HG03378 (cell line): Measurements from ENCODE around the gene KIF1B.
"Not testable (repeated sequence)": the region's sequence is repeated elsewhere in the genome, so short reads cannot be mapped to it uniquely, and the experiment has no call there.

Source experiments
- ATAC-seq: cut with Tn5 transposase; IDR thresholded peaks from one replicate; pipeline ENCODE4 v1.9.1; 2021; ENCODE audit warnings: mild to moderate bottlenecking, moderate library complexity; ENCODE audit not compliant: unreplicated experiment

The KIF1B gene

GRCh38 chr1:10379676-10380075, 169.3 kb downstream of the KIF1B start:
- ATAC-seq, result no peak

- ATAC-seq, result no peak
Observed at GRCh38 chr1:10380594-10381275, 170.4 kb downstream of the KIF1B start.

GRCh38 chr1:10383630-10384029, 173.3 kb downstream of the KIF1B start:
- ATAC-seq, result no peak

- no peak for ATAC-seq
Observed at GRCh38 chr1:10384219-10384618, 173.8 kb downstream of the KIF1B start.

GRCh38 chr1:10386761-10387676, 176.6 kb downstream of the KIF1B start:
- ATAC-seq, result no peak

GRCh38 chr1:10387677-10388386, 177.5 kb downstream of the KIF1B start:
- ATAC-seq, result no peak

GRCh38 chr1:10388387-10388715, 178.0 kb downstream of the KIF1B start:
- ATAC-seq, result no peak

- ATAC-seq, result no peak
Observed at GRCh38 chr1:10389271-10389973, 179.1 kb downstream of the KIF1B start.

GRCh38 chr1:10396870-10397269, 186.5 kb downstream of the KIF1B start:
- no peak for ATAC-seq

GRCh38 chr1:10398278-10398733, 187.9 kb downstream of the KIF1B start:
- no peak for ATAC-seq

- ATAC-seq, result peak; percentile 92
Observed at GRCh38 chr1:10398734-10399443, 188.5 kb downstream of the KIF1B start, which contains the start of gene PGD. TSS of gene PGD (plus strand) at chr1:10399064. CDS start at chr1:10399118, 54 bp downstream.

GRCh38 chr1:10399444-10399941, 189.1 kb downstream of the KIF1B start:
- no peak for ATAC-seq

- no peak for ATAC-seq
Observed at GRCh38 chr1:10400013-10400412, 189.6 kb downstream of the KIF1B start.

- ATAC-seq, result no peak
Observed at GRCh38 chr1:10401281-10401680, 190.9 kb downstream of the KIF1B start.

- ATAC-seq, result no peak
Observed at GRCh38 chr1:10402729-10403274, 192.4 kb downstream of the KIF1B start.

GRCh38 chr1:10407201-10407600, 196.8 kb downstream of the KIF1B start:
- no peak for ATAC-seq

- no peak for ATAC-seq
Observed at GRCh38 chr1:10415211-10415930, 205.0 kb downstream of the KIF1B start.

- not testable (repeated sequence) for ATAC-seq
Observed at GRCh38 chr1:10415967-10416366, 205.6 kb downstream of the KIF1B start.

GRCh38 chr1:10418741-10419140, 208.4 kb downstream of the KIF1B start:
- not testable (repeated sequence) for ATAC-seq
